HG02642 (cell line): Measurements from ENCODE around the gene PKIB.
"Not testable (repeated sequence)": the region's sequence is repeated elsewhere in the genome, so short reads cannot be mapped to it uniquely, and the experiment has no call there.

Experiments used
- ATAC-seq: cut with Tn5 transposase; IDR thresholded peaks from one replicate; pipeline ENCODE4 v1.9.1; 2021; ENCODE audit warnings: mild to moderate bottlenecking; ENCODE audit not compliant: unreplicated experiment, poor library complexity

The PKIB gene

DNA sequence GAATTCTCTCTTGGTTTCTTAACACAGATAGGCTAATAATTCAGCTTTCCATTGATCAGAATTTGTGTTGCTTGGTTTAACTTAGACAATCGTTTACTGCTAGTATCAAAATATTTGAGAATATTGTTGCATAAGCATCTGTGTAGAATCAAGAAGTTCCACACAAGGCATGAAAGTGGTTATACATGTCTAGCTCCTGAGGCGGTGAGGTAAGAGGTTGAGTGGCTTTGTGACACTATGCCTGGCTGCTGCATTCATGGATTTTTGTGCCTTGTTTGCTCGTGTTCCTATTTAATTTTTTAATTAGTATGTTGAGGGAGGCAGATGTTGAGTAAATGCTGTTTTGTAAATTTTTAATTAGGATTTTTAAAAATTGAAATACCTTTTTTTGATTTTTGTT lies 10.2 kb downstream of the PKIB start:
- no peak for ATAC-seq

DNA sequence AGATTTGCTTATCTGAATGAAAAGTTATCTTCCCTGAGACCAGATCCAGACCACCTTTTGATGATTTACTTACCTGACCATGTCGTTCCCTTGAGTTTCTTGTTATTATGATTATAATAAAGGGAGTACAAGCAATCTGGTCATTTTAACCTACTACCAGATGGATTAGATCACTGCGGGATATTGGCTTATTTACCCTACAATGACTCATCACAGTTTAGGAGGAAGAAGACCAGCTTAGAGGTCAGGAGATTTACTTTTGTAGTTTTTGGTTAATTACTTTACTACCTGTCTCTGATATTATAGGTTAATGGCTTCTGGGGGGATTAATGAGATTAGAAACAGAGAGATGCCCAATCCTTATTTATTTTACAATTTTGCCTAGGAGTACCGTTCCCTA lies 10.7 kb downstream of the PKIB start:
- ATAC-seq = no peak

DNA sequence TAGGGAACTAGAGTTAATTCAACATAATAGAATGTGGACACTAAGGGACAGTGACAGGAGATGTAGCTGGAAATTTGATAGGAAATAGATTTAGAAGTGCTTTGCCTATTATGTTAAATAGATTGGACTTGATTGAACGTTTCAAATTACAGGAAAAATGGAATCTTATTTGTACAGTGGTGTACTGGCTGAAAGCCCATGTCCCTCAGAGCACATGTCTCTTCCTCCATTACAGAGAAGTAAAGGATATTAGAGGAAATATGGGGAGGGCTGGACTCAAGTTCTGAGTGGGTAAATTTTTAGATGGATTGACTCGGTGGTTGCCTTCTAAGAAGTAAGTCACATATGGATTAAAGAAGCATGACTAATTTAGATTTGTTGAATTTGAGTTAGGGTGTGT lies 11.4 kb downstream of the PKIB start:
- no peak for ATAC-seq

- no peak for ATAC-seq
These were observed 12.3 kb downstream of the PKIB start for GRCh38 chr6:122622479-122622878.

DNA sequence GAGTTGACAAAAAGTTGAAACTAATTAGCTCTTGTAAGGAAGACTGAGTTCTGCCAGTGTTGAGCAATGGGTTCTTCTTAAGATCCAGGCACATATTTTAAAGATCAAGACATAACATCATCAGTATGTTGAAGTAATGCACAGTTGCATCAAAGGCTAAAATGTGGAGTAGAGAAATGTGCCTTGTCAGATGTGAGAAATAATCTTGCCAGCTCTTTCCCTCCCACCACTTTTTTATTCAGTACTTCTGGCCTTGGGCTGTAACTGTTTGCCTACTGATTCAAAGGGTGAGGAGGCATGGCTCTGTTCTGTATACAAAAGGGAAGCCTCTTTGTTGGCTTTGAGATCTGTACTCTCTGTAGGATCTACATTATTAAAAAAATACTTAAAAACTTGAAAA lies 13.1 kb downstream of the PKIB start:
- ATAC-seq = no peak

- no peak for ATAC-seq
These were observed 14.6 kb downstream of the PKIB start for GRCh38 chr6:122624853-122625252.

DNA sequence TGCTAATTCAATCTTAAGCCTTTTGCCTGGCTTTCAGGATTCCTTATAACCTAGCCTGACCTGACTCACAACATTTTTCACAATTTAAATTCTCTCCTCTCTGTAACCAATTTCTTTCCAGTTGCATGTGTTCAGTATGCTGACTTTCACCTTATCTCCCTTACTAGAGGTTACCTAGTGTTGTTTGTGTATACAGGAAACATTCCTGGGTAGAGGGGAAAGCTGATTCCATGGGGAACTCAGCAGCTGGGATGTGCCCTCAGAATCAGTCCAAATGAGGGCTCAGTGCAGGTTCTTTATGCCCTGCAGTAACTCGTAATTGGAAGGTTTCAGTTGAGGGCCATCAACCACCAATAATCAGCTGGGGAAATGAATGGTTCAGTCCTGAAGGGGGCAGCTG lies 18.5 kb downstream of the PKIB start:
- ATAC-seq = no peak

DNA sequence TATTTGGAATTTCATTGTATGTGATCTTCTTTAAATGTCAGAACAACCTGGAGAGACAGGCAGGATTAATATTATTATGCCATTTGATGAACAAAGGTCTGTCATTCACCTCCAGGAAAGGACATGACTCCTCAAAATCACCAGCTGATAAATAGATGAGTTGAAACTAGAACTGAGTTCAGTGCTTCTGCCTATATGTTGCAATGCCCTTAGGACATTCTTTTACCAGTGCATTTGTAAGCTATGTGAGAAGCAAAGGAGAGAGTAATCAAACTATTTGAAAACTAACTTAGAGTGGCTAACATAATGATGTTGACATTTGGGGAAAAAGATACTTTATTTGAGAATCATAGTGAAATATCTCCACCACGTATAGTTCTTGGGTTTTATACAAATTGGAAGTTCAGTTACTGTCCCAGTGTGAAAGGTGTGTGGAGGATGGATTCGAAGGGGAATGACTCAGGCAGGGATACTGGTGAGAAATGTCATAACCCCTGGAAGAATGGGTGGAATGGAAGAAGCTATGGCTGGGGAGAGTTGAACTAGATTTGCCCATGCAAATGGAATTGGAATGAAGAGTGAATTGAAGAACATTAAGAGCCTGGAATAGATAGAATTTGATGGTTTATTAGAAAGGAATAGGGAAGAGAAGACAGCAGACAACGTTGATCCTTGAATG lies 21.5 kb downstream of the PKIB start:
- ATAC-seq = no peak

GRCh38 chr6:122640366-122640765 lies 30.2 kb downstream of the PKIB start:
- no peak for ATAC-seq

GRCh38 chr6:122641819-122642218 lies 31.6 kb downstream of the PKIB start:
- ATAC-seq = no peak

DNA sequence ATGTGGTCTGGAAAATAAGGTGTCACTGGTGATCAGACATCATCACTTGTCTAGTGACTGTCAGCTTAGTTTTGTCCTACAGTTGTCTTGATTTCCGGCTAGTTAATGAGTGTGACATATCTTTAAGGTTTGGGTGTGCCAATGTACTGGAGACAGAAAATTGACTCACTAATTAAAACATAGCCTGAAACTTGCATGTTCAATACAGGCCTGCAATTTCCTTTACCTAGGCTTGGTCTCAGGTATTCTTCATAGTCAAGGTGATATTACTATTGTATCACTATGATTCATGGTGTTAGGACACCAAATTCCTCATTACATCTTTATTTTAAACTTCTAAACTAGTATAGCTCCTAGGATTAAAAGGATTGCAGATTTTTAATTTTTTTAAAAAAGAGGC lies 32.4 kb downstream of the PKIB start:
- not testable (repeated sequence) for ATAC-seq

GRCh38 chr6:122645256-122645655 lies 35.1 kb downstream of the PKIB start:
- ATAC-seq = no peak

DNA sequence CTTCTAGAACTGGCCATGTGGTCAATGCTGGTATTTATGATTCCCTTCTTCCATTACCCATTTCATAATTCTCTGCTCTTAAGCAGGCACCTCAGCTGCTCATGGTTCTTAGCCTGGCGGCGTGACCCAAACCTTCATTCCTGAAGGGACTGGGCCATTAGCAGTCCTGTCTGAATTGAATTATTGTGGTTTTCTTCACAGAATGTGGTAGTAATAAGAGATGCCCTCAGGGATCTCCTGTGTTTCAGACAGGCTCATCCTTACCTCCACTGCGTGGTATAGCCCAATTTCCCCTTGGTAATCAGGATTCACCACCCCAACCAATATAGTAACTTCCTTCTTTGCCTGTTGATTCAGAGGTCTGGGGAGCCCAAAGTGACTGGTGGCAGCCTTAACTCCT lies 37.6 kb downstream of the PKIB start:
- no peak for ATAC-seq

DNA sequence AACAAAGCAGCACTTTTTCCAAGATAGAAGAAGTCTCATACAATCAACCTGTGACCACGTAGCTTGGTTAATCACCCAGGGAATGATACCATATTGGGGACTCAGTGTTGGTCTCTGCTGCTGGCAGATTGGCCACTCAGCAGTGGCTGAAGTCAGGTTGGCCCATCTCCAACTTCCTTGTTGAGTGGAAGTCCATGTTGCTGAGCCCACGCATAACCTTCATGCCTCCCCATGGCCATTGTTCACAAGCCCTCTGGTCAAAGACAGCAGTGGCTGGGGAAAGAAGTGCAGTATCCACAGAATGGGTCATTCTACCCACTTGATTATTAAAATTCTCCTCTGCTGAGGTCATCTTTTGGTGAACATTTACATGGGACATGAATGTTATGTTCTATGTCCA lies 38.5 kb downstream of the PKIB start:
- ATAC-seq = no peak

DNA sequence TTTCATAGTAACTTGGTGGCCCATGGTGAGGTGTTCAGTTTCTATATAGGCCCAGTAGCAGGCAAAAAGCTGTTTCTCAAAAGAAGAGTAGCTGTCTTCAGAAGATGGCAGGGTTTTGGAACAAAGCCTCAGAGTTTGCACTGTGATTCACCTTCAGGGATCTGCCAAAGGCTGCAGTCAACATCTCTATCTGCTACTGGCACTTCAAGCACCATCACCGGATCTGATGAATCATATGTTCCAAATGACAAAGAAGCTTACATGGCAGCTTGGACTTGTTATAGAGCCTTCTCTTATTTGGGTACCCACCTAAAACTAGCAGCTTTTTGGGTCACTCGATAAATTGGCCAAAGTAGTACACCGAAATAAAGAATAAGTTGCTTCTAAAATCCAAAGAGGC lies 39.5 kb downstream of the PKIB start:
- no peak for ATAC-seq

DNA sequence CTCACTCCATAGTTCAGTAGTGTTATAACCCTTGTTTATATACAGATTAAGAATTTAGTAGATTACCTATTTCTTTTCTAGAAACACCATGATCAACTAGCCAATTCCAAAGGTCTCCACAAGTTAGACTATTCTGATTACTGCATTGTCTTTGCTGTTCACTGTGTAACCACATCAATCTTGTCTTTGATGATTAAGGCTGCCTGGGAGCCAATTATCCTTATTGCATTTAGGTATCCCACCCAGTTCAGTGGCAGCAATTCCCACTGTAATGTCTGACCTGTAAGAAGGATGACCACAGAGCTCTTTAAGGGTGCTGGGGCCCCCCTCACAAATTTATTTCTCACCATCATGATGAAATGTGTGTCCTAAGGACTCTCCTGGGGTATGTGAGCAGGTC lies 40.2 kb downstream of the PKIB start:
- ATAC-seq = no peak

DNA sequence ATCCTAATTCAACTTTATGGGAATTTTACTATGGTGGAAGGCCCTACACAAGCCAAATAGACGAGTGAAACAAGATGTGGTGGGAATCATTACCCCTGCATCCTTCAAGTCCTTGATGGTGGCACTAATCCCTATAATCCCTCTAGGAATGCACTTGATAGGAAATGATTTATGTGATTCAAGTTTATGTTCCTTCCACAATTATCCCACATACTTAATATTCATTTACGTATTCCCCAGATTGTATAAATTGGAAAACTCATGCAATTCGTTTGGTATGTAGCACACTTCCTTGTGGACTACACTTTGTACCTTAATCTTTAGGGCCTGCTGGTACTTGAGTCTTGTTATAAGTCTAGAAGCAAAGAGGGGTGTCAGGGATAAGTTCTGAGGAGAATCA lies 40.8 kb downstream of the PKIB start:
- ATAC-seq = no peak

DNA sequence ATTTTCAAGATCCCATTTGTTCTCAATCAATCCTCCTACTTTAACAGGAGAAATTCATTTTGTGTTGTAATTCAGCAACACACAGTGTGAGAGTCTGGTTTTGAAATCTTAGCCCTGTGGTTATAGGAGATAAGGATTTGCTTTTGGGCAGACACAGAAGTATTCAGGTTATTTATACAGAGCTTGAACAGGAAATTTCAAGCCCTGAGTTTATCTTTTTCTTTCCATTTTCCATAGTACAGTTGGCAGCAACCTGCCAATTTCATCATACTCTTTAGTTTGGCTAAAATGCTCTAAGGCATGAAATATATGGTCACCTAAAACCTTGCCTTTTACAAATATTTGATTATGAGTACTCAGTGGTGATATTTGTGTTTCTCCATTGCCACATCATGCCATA lies 41.4 kb downstream of the PKIB start:
- ATAC-seq = no peak

DNA sequence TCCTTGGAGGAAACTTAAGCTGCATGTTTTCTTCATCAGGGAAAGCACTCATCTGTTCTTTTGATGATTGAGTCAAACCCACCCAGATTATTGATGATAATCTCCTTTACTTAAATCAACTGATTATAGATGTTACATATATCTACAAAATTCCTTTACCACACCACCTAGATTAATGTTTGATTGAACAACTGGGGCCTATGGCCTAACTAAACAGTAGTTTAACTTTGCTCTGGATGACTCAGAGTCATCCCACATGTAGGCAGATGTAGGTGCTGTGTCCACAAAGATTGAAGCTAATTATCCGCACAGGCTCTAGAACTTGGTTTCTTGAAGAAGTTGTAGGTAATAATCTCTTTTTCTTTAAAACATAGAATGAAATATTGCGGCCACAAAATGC lies 42.2 kb downstream of the PKIB start:
- ATAC-seq = no peak

GRCh38 chr6:122653094-122653493 lies 42.9 kb downstream of the PKIB start:
- ATAC-seq = no peak

GRCh38 chr6:122654012-122654411 lies 43.8 kb downstream of the PKIB start:
- no peak for ATAC-seq

DNA sequence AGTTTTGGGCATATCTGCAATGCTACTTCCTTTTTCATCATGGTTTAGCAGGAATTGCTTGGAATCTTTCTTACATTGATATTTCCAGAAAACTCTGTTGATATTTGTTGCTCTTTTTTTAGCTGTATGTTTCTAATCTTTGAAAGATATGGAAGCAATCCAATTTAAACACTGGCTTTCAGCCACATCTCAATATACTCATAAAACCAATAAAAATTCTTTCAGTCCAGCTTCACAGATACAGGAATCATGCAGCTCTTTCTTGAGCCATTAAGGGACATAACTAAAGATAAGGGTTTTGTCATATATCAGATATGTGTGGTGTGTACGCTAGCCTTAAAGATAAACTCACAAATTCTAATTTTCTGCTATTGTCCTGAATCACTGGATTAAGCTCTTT lies 47.4 kb downstream of the PKIB start:
- no peak for ATAC-seq

GRCh38 chr6:122660296-122660695 lies 50.1 kb downstream of the PKIB start:
- ATAC-seq = no peak
